HEK293T (cell line): ENCODE measurements around the gene TP53RK.

Experiments used
- CTCF ChIA-PET: fragments of 350-600 bp; formaldehyde crosslinking; extraction: SDS; loops from one replicate; lab custom pipeline; 2021; ENCODE audit warnings: antibody characterized with exemption, inconsistent platforms; lab: Yijun Ruan, JAX
- POLR2A ChIA-PET: fragments of 350-600 bp; formaldehyde crosslinking; extraction: SDS; loops from one replicate; lab custom pipeline; 2020; ENCODE audit warnings: antibody characterized with exemption, inconsistent platforms; lab: Yijun Ruan, JAX
- DNase-seq: peaks from one replicate; pipeline ENCODE4 v3.0.0; 2012; ENCODE audit warnings: mixed read lengths; ENCODE audit errors: extremely low spot score
- ARNT ChIP-seq: fragments of 450-650 bp; IDR thresholded peaks from 2 replicates; pipeline ENCODE4 v1.6.1; 2017; ENCODE audit warnings: mild to moderate bottlenecking
- BHLHE40 ChIP-seq: fragments of 450-650 bp; IDR thresholded peaks from 2 replicates; pipeline ENCODE4 v1.6.1; 2016; ENCODE audit warnings: mild to moderate bottlenecking, moderate library complexity, borderline replicate concordance
- CTBP1 ChIP-seq: fragments of 450-650 bp; IDR thresholded peaks from 2 replicates; pipeline ENCODE4 v1.6.1; 2016; ENCODE audit warnings: borderline replicate concordance
- ELF4 ChIP-seq: fragments of 450-650 bp; IDR thresholded peaks from 2 replicates; pipeline ENCODE4 v1.6.1; 2017; ENCODE audit warnings: antibody characterized with exemption
- FOXA1 ChIP-seq: fragments of 450-650 bp; IDR thresholded peaks from 2 replicates; pipeline ENCODE4 v1.6.1; 2016; ENCODE audit warnings: mild to moderate bottlenecking
- FOXK2 ChIP-seq: fragments of 450-650 bp; IDR thresholded peaks from 2 replicates; pipeline ENCODE4 v1.6.1; 2016; ENCODE audit warnings: mild to moderate bottlenecking
- FOXM1 ChIP-seq: fragments of 450-650 bp; IDR thresholded peaks from 2 replicates; pipeline ENCODE4 v1.6.1; 2017; ENCODE audit warnings: mild to moderate bottlenecking, borderline replicate concordance
- HDGF ChIP-seq: fragments of 450-650 bp; IDR thresholded peaks from 2 replicates; pipeline ENCODE4 v1.6.1; 2017; ENCODE audit warnings: antibody characterized with exemption, borderline replicate concordance
- L3MBTL2 ChIP-seq: fragments of 450-650 bp; conservative IDR thresholded peaks from 2 replicates; pipeline ENCODE4 v1.6.1; 2016; ENCODE audit warnings: mild to moderate bottlenecking
- LEF1 ChIP-seq: fragments of 450-650 bp; IDR thresholded peaks from 2 replicates; pipeline ENCODE4 v1.6.1; 2017; ENCODE audit warnings: mild to moderate bottlenecking, borderline replicate concordance
- NFRKB ChIP-seq: fragments of 450-650 bp; IDR thresholded peaks from 2 replicates; pipeline ENCODE4 v1.6.1; 2016; ENCODE audit warnings: mild to moderate bottlenecking, moderate library complexity
- PKNOX1 ChIP-seq: fragments of 450-650 bp; IDR thresholded peaks from 2 replicates; pipeline ENCODE4 v1.6.1; 2016
- SP1 ChIP-seq: fragments of 450-650 bp; IDR thresholded peaks from 2 replicates; pipeline ENCODE4 v1.6.1; 2017
- SUZ12 ChIP-seq: fragments of 450-650 bp; IDR thresholded peaks from 2 replicates; pipeline ENCODE4 v1.6.1; 2016; ENCODE audit warnings: mild to moderate bottlenecking
- TARDBP ChIP-seq: fragments of 450-650 bp; IDR thresholded peaks from 2 replicates; pipeline ENCODE4 v1.6.1; 2016
- ZNF384 ChIP-seq: fragments of 450-650 bp; IDR thresholded peaks from 2 replicates; pipeline ENCODE4 v1.6.1; 2016

Gene TP53RK

GRCh38 chr20:46689082-46689753 is at the start of gene TP53RK:
TP53RK (minus strand) TSS chr20:46689444; CDS start chr20:46689414, 30 bp downstream.
- TF ChIP-seq NFRKB (no peak), FOXK2 (no peak), LEF1 (no peak), ELF4 (no peak), TARDBP (no peak), ZNF384 (no peak), ARNT (no peak), SUZ12 (no peak), FOXA1 (no peak), PKNOX1 (no peak), BHLHE40 (no peak), SP1 (no peak)
- CTCF ChIA-PET, result no interaction called here
- POLR2A ChIA-PET, result interaction anchor here (1.1 to 1.7 kb wide), 4 partner anchors 12 to 22 kb away, joined by 3 to 6 read pairs (median 4); no protein-coding TSS in a partner anchor
- peak; percentile 98 for DNase-seq

- DNase-seq, result no peak
- POLR2A ChIA-PET, result no interaction called here
- TF ChIP-seq HDGF, result no peak
- TF ChIP-seq CTBP1, result no peak
- 0 out of 2 replicates have a peak, but pooled peaks have one; percentile 7 for TF ChIP-seq PKNOX1
- no peak for TF ChIP-seq FOXK2
- CTCF ChIA-PET, result interaction anchor here (0.6 kb wide), 1 partner anchor 30 kb away, joined by 4 read pairs; no protein-coding TSS in a partner anchor
Observed at GRCh38 chr20:46735436-46735835, 46.2 kb upstream of the TP53RK start.

- DNase-seq, result peak; percentile 18
- ChIA-PET POLR2A (no interaction called here), CTCF (interaction anchor here (0.7 kb wide), 1 partner anchor 33 kb away, joined by 3 read pairs; no protein-coding TSS in a partner anchor)
- no peak for TF ChIP-seq TARDBP
- TF ChIP-seq ZNF384, result no peak
- TF ChIP-seq L3MBTL2, result no peak
- TF ChIP-seq BHLHE40, result no peak
- TF ChIP-seq PKNOX1, result peak; percentile 94
Observed at GRCh38 chr20:46731770-46732169, 42.5 kb upstream of the TP53RK start.

GRCh38 chr20:46725186-46726165 is 36.2 kb upstream of the TP53RK start:
- ChIA-PET CTCF (no interaction called here), POLR2A (no interaction called here)
- TF ChIP-seq NFRKB (no peak), L3MBTL2 (no peak), ELF4 (no peak), FOXA1 (no peak), CTBP1 (no peak), PKNOX1 (no peak), ARNT (no peak), TARDBP (no peak), SUZ12 (no peak), ZNF384 (no peak), SP1 (no peak), BHLHE40 (no peak), LEF1 (no peak), FOXM1 (no peak), FOXK2 (no peak)
- DNase-seq, result no peak

- DNase-seq, result no peak
- no peak for TF ChIP-seq L3MBTL2
- 0 out of 2 replicates have a peak, but pooled peaks have one; percentile 24 for TF ChIP-seq TARDBP
- ChIA-PET POLR2A (no interaction called here), CTCF (no interaction called here)
Observed at GRCh38 chr20:46724343-46724959, 35.2 kb upstream of the TP53RK start.
